ENCODE results near the gene OR2B2.

The OR2B2 gene

DNA sequence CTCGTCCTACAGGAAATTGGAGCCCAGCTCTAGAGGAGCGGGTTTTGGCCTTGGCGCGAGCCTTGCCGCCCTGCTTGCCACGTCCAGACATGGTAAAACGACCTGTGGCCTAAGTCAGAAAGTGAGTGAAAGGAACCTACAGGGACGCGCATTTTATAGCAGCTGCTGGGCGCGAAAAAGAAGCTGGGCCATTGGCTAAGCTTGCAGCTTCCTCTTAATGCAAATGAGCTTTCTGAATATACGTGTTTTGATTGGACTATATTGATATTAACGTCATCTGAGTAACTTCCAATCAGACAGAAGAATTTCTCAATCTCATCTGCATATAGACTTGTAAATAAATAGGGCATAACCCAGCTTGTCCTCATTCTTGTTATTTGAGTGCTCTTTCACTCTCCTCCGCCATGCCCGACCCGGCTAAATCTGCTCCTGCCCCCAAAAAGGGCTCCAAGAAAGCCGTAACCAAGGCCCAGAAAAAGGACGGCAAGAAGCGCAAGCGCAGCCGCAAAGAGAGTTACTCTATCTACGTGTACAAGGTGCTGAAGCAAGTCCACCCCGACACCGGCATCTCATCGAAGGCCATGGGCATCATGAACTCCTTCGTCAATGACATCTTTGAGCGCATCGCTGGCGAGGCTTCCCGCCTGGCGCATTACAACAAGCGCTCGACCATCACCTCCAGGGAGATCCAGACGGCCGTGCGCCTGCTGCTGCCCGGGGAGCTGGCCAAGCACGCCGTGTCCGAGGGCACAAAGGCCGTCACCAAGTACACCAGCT, 18.9 kb downstream of the OR2B2 start:
- DNase-seq, result peak; percentile 93

DNA sequence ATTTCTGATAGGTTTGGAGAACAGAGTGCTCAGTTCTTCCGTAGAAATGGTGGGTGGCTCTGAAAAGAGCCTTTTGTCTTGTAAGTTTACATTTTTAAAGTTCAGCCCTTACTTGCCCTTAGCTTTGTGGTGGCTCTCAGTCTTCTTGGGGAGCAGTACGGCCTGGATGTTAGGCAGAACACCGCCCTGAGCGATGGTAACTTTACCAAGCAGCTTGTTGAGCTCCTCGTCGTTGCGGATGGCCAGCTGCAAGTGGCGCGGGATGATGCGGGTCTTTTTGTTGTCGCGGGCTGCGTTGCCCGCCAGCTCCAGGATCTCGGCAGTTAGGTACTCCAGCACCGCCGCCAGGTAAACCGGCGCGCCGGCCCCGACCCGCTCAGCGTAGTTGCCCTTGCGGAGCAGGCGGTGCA, 19.5 kb downstream of the OR2B2 start:
- no peak for DNase-seq

- no peak for DNase-seq
Measured at GRCh38 chr6:27891320-27891875, 20.8 kb downstream of the OR2B2 start.

DNA sequence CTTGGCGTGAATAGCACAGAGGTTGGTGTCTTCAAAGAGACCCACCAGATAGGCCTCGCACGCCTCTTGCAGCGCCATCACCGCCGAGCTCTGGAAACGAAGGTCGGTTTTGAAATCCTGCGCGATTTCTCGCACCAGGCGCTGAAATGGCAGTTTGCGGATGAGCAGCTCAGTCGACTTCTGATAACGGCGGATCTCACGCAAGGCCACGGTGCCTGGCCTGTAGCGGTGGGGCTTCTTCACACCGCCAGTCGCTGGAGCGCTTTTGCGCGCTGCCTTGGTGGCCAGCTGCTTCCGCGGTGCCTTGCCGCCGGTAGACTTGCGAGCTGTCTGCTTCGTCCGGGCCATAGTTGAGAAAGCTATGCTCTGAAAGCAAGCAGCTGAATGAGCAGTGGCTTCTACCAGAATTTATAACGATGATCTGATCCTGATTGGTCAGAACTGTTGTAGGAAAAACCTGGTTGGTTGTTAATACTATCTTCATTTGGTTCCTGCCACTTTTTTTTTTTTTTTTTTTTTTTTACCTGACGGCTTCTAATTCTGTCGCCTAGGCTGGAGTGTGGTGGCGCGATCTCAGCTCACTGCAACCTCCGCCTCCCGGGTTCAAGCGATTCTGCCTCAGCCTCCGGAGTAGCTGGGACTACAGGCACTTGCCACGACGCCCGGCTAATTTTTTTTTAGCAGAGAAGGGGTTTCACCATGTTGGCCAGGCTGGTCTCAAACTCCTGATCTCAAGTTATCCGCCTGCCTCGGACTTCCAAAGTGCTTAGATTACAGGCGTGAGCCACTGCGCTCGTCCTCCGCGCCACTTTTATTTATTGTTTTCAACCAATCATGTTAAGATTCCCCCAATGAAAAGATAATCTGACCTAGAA, 21.5 kb downstream of the OR2B2 start:
- DNase-seq, result peak; percentile 85

DNA sequence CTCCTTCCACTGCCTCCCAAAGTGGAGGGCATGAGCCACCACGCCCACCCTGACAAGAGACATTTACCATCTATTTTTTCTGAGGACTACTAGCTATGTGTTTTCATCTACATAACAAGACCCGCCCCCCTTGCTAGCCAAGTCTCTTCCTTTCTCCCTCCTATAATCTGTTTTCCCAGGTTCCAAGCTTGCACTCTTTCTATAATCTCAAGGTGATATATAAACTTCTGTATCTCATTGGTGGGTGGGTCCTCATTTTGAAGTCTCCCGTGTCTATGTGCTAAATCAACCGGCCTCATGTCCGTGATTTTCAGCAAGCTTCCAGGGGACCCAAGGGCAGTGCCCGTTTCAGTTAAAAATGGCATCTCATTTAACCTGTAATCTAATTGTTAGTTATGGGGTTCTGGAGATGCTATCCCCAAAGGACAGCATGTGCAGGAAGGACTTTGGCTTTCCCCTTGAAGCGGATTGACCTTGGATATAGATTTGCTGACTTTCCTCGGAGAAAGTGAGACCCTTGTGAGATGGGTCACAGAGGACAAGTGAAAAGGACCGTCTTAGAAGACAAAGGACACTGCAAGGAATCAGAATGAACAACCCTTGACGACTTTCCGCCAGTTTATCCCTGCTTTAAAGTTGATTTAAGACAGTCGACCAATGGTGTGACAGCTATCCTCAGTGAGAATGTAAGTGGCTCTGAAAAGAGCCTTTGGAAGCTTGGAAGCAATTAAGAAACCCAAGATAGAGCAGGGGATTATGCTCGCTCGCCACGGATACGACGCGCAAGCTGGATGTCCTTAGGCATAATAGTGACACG, 22.4 kb downstream of the OR2B2 start:
- DNase-seq, result no peak

DNA sequence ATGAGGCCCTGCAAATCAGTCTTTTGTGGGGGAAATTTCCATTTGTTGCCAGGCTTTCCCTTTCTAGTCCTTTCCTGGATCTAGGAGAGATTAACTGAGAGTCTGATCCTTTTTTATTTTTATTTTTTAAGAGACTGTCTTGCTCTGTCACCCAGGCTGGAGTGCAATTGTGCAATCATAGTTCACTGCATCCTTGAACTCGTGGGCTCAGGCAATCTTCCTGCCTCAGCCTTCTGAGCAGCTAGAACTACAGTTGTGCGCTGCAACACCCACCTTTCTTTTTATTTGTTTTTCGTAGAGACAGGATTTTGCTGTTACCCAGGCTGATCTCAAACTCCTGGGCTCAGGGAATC, 22.9 kb downstream of the OR2B2 start:
- DNase-seq, result no peak

GRCh38 chr6:27888566-27888965, 23.6 kb downstream of the OR2B2 start:
- DNase-seq, result no peak

DNA sequence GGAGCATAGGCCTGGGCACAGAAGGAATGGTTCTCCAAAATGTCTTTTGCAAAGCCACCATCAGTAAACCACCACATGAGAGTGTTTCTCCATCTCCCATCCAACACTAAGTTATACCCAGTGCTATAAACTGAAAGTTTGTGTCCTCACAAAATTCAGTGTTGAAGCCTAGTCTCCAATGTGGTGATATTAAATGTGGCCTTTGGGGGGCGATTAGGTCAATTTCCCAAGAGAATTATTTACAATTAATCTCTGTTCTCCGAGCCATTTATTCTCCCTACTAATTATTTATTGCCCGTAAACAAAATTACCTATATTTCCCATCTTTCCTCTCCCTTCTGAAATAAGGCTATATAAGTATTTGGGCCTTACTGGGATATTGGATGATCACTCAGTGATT, 26.1 kb downstream of the OR2B2 start:
- no peak for DNase-seq

DNA sequence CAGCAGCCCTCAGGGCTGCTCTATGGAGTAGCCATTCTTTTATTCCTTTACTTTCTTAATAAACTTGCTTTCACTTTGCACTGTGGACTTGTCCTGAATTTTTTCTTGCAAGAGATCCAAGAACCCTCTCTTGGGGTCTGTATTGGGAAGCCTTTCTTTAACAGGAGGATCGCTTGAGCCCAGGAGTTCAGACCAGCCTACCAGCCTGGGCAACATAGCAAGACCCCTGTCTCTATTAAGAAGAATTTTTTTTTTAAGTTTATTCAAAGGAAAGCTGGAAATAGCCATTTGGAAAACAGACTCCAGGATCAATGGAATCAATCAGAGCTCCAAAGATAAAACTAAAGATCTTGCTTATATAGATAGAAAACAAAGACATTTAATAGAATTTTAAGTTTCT, 29.1 kb downstream of the OR2B2 start:
- no peak for DNase-seq

DNA sequence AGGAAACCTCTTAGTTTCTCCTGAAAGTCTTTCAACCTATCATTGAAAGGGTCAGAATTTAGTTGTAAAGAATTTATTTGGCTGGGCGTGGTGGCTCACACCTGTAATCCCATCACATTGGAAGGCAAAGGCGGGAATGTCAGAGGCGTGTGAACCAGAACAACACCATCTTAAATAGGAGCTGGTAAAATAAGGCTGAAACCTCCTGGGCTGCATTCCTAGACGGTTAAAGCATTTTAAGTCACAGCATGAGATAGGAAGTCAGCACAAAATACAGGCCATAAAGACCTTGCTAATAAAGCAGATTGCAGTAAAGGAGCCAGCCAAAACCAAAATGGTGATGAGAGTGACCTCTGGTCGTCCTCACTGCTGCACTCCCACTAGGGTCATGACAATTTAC, 29.6 kb downstream of the OR2B2 start:
- DNase-seq, result no peak

DNA sequence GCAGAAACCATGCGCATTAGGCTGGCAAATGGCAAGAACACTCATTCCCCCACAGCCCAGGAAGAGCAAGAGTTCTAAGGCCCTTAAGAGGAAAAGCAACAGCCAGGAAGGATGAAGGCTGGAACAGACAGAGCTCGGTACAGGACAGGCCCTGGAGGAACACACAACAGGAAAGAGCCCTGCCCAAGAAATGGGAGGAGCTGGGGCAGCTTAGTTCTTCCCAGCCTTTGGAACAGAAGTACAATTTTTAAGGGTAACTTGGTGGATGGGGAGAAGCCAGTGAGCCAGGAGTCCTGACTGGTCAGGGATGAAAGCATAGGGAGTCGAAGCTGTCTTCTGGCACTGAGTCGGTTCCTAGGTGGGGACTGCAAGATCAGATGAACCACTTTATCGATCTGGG, 32.4 kb downstream of the OR2B2 start:
- DNase-seq, result no peak

DNA sequence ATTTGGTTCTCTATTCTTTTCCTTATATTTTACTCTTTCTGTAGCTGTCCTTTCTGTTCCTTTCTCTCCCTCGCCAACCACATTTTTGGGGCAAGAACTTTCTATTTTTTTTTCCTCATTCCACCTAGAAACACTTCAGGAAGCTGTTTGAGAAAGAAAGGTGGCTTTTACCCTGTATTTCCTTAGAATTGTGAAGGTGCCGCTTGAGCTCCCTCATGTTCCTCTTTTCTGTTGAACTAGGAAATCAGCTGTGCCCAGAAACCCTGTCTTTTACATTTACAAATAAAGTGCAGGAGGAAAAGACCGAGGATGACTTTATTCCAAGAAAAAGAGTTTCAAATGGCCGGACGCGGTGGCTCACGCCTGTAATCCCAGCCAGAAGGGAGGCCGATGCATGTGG, 38.2 kb downstream of the OR2B2 start:
- DNase-seq, result no peak

- peak; percentile 86 for DNase-seq
Measured at GRCh38 chr6:27873021-27873940, 38.9 kb downstream of the OR2B2 start.

DNA sequence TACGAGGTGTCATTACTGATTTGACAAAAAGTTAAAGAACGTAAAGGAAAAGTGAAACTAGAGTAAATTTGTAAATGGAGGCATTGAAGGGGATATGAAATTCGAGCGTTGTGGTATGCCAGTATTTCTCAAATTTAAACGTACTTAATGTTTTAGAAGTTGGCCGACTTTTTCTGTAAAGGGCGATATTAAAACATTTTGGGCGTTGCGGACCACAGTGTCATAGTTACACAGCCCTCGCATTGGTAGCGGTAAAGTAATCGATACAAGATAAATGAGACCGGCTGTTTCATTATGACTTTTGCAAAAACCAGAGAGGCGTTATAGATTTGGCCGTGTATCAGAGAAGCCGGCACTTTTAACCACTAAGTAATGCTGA, 39.6 kb downstream of the OR2B2 start:
- no peak for DNase-seq

GRCh38 chr6:27871924-27872638, 40.1 kb downstream of the OR2B2 start:
- peak; percentile 78 for DNase-seq

DNA sequence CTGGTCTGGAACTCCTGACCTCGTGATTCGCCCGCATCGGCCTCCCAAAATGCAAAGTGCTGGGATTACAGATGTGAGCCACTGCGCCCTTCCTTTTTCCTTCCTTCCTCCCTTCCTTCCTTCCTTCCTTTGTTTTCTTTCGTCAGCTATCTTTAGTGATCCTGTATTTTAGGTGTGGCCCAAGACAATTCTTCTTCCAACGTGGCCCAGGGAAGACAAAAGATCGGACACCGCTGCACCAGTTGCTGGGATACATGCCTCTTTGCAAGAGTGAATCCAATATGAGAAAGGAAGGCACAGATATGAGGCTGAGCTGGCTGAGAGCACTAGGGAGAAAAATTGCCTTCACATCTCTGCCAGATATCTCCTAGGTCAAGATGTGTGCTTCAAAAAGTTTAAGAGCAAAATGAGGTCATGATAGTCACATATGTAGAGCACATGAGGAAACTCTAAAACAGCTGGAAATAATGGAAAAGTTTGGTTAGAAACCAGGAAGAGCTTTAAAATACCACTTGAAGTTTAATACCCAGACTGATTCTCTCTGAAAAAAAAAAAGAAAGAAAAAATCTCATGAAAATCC, 41.8 kb downstream of the OR2B2 start:
- no peak for DNase-seq

DNA sequence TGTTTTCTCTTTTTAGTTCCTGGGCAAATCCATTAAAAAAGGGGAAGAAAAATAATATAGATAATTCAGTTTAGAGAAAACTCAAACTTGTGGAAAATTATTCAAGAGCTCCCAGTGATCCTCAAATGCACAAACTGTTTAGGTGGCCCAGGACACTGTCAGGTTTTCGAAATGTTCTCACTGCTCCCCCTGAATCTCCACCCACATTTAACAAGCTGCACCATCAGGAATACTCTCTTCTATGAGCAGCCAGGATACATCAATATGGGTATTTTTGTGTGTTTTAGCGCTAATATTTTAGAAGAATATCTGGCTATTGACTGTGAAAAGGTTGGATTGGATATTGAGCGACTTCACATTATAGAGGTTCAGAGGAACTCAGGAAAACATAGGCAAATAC, 43.9 kb downstream of the OR2B2 start:
- no peak for DNase-seq

DNA sequence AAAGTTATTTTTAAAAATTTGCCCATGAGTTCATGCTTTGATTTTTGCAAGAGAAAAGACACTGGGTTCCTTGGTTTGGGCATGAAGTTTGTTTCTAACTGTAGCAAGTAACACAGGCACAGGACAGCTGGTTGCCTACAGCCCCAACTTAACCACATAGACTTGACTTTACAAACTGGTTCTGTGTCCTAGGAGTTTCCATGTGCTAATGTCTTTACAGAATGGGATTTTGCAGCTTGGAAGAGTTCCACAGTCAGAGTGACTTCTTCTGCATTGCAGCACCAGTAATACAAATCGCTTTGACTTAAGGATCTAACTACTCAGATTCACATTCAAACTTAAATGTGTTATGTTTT, 44.3 kb downstream of the OR2B2 start:
- DNase-seq, result no peak

DNA sequence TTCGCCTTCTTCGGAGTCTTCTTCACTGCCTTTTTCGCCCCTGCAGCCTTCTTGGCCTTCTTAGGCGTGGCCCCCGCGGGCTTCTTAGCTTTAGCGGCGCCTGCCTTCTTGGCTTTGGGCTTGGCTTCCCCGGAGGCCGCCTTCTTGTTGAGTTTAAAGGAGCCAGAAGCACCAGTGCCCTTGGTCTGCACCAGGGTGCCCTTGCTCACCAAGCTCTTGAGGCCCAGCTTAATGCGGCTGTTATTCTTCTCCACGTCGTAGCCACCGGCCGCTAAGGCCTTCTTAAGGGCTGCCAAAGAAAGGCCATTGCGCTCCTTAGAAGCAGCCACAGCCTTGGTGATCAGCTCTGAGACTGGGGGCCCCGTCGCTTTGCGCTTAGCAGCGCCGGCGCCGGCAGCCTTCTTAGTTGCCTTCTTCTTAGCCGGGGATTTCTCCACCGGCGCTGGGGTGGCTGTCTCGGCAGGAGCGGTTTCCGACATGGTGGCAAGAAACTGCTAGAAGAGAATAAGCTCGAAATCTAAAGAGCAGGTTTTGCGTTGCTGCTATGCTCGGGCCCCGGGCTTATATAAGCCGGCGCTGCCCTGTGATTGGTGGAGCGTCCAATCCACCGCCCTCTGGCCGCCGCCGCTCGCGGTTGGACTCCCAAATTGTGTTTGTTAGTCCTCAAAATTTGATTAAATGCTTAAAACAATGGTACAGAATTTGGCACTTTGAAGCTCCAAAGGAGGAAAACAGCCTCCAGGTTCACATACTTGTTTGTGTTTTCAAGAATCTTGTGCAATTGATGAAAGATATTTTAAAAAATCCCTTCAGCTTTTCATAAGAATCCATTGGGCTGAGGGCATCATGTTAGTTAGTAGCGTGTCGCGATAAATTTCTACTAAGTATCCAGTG, 44.9 kb downstream of the OR2B2 start:
- DNase-seq, result peak; percentile 91
